ENCODE measurements around the gene SOX1.

SOX1 gene

DNA sequence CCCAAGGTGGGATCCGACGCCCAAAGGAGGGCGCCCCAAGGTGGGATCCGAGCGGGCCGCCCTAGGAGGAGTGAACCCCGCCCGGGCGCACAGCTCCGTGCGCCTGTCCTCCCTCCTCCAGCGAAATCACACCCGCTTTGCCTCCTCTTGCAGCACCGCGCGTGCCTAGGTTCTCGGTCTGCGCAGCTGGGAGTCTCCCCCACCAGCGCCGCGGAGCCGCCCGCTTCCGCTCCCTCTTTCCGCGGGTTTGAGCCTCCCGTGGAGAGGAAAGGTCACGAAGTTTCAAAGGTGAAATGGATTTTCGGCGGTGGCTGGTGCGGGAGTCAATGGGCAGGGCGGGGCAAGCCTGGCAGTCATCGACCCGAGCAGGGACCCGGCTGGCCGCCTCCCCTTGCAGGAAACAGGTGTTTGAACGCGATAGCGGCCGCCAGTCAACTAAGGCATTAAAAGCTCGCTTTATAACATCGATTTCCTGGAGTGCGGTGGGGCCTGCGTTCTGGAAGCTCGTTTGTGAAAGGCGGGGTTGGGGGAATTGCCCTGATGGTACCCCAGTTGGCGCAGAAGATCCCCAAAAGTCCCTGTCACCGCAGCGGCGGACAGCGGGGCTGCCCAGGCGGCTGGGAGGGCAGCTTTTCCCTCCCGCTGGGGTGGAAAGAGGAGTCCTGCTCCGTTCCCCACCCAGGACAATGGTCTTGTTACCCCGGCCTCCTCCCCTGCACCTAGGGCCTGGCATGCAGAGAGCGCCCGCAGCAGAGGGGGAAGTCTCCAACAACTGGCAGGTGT is 9.0 kb upstream of the SOX1 start:
- TF ChIP-seq, protein P1, sequence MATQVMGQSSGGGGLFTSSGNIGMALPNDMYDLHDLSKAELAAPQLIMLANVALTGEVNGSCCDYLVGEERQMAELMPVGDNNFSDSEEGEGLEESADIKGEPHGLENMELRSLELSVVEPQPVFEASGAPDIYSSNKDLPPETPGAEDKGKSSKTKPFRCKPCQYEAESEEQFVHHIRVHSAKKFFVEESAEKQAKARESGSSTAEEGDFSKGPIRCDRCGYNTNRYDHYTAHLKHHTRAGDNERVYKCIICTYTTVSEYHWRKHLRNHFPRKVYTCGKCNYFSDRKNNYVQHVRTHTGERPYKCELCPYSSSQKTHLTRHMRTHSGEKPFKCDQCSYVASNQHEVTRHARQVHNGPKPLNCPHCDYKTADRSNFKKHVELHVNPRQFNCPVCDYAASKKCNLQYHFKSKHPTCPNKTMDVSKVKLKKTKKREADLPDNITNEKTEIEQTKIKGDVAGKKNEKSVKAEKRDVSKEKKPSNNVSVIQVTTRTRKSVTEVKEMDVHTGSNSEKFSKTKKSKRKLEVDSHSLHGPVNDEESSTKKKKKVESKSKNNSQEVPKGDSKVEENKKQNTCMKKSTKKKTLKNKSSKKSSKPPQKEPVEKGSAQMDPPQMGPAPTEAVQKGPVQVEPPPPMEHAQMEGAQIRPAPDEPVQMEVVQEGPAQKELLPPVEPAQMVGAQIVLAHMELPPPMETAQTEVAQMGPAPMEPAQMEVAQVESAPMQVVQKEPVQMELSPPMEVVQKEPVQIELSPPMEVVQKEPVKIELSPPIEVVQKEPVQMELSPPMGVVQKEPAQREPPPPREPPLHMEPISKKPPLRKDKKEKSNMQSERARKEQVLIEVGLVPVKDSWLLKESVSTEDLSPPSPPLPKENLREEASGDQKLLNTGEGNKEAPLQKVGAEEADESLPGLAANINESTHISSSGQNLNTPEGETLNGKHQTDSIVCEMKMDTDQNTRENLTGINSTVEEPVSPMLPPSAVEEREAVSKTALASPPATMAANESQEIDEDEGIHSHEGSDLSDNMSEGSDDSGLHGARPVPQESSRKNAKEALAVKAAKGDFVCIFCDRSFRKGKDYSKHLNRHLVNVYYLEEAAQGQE (IDR thresholded peaks at IDR 0.05; ENCODE audit: insufficient read depth in 1 of 2, low read depth in 2 of 2, low read length in 2 of 2): no peak
- TF ChIP-seq POLR2AphosphoS5 (IDR thresholded peaks at IDR 0.05; ENCODE audit: low read depth, low read length) (no peak), FOXP2 (optimal IDR thresholded peaks at IDR 0.05; ENCODE audit: borderline replicate concordance, extremely low read depth, extremely low read length, insufficient read depth) (no peak), SIN3A (IDR thresholded peaks at IDR 0.05; ENCODE audit: borderline replicate concordance, insufficient read depth, low read length) (no peak), TAF1 (IDR thresholded peaks at IDR 0.05; ENCODE audit: borderline replicate concordance, insufficient read depth, low read length) (no peak)

DNA sequence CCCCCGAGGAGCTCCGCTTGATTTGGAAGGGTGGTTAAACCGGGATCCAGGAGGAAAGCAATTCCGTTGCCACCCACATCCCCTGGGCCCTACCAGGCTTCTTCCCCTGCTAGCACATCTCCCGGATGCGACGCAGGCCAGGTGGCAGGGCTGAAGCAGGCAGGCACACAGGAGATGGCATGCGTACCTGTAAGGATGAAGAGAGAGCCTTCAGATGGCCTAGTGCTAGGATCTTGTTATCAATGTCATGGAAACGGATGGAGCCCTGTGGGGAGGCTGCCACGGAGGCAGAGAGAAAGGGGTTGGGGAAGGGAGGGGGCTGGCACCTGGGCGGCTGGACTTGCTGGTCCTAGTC is 8.5 kb upstream of the SOX1 start:
- no peak for TF ChIP-seq FOXP2 (optimal IDR thresholded peaks at IDR 0.05; ENCODE audit: borderline replicate concordance, extremely low read depth, extremely low read length, insufficient read depth)
- TF ChIP-seq, protein P1 (IDR thresholded peaks at IDR 0.05; ENCODE audit: insufficient read depth in 1 of 2, low read depth in 2 of 2, low read length in 2 of 2): no peak
- no peak for TF ChIP-seq SIN3A (IDR thresholded peaks at IDR 0.05; ENCODE audit: borderline replicate concordance, insufficient read depth, low read length)
- TF ChIP-seq TAF1 (IDR thresholded peaks at IDR 0.05; ENCODE audit: borderline replicate concordance, insufficient read depth, low read length): no peak
- no peak for TF ChIP-seq POLR2AphosphoS5 (IDR thresholded peaks at IDR 0.05; ENCODE audit: low read depth, low read length)

DNA sequence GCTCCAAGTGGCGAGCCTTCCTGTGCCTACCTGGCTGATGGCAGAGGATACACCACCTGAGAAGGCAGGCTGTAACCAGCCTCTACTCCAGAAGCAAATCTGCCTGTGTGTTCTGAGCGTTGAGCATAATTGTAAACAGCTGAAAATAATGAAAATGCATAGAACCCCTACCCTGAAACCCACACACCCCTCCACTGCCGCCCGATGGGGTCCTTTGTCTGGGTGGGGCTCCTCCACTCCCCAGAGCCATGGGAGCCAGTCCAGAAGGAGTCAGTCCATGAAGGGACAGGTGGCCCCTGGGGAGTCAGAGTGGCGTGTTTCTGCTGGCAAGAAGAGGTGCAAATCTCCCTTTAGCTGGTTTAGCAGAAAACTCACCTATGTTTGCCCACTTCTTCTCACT is 8.0 kb upstream of the SOX1 start:
- no peak for TF ChIP-seq POLR2AphosphoS5 (IDR thresholded peaks at IDR 0.05; ENCODE audit: low read depth, low read length)

DNA sequence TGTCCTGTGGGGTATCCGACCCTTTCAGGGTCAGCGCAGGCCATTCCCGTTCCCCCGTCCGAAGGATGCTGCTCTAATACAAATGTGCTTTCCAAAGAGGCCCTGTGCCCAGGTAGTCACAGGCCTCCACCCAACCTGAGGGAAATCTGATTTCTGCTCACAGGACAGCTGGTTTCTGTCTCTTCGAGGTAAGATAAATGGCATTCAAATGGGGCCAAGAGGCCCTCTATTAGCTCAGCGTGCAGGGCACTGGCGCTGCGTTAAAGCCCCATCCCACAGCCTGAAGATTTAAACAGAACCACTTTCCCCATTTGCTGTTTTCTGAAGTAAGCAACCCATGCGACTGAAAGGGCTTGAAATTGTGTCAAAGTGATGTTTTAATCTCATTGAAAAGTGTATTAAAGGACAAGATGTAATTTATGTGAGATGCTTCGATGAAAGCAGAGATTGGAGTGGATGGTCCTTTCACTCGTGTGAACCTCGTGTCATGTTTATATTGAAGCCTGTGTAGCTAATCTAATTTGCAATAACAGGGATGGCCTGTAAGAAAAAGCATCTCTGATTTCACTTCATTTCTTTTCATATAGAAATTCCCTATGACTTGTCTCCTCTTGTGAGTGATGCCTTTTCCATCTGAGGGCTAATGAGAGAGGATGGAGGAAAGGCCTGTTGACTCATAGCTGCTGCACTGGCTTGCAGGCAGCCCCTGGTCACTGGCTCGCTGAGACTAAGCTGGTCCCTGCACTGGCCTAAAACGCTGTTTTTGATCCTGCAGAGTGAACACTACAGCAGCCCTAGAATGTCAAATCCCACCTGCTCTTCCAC is 7.3 kb upstream of the SOX1 start:
- TF ChIP-seq TAF1 (IDR thresholded peaks at IDR 0.05; ENCODE audit: borderline replicate concordance, insufficient read depth, low read length) (no peak), SIN3A (IDR thresholded peaks at IDR 0.05; ENCODE audit: borderline replicate concordance, insufficient read depth, low read length) (no peak), FOXP2 (optimal IDR thresholded peaks at IDR 0.05; ENCODE audit: borderline replicate concordance, extremely low read depth, extremely low read length, insufficient read depth) (no peak), POLR2AphosphoS5 (IDR thresholded peaks at IDR 0.05; ENCODE audit: low read depth, low read length) (no peak)
- TF ChIP-seq, protein P1 (IDR thresholded peaks at IDR 0.05; ENCODE audit: insufficient read depth in 1 of 2, low read depth in 2 of 2, low read length in 2 of 2): no peak

DNA sequence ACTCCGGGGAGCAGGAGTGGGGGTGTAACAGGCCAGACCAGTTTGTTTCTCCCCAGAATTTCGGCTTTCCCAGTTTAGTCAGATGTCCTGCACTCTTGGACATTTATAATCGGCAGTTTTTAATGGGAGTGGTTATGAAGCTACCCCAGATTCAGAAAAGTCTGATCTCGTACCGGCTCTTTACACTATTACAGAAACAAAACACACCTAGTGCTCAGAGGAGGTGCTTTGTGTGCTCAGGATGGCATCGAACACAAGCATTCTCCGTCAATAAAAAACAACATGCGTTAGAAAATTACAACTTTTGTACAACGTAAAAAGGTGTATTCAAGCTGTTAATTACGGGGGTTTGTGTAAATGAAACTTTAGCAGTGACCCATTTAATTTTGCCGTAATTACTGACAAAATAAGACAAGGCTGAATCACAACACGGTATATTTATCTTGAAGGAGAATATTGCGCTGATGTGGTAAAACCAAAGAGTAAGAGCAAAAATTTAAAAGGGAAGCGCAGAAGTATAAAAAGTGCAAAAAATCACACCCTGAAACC is 6.6 kb upstream of the SOX1 start:
- TF ChIP-seq POLR2AphosphoS5 (IDR thresholded peaks at IDR 0.05; ENCODE audit: low read depth, low read length) (no peak), FOXP2 (optimal IDR thresholded peaks at IDR 0.05; ENCODE audit: borderline replicate concordance, extremely low read depth, extremely low read length, insufficient read depth) (no peak), TAF1 (IDR thresholded peaks at IDR 0.05; ENCODE audit: borderline replicate concordance, insufficient read depth, low read length) (no peak), SIN3A (IDR thresholded peaks at IDR 0.05; ENCODE audit: borderline replicate concordance, insufficient read depth, low read length) (no peak)
- TF ChIP-seq, protein P1 (IDR thresholded peaks at IDR 0.05; ENCODE audit: insufficient read depth in 1 of 2, low read depth in 2 of 2, low read length in 2 of 2): no peak

Data from PFSK-1 (cell line).